ENCODE data around the gene IKZF3. TPM values are rescaled to one million over a fixed set of nuclear protein-coding genes. Genes with fewer than 3 reads are reported as not detected.
A peak's percentile ranks its signal among the peaks of the same experiment; 100 is the strongest.

The IKZF3 gene
- total and polyA plus RNA-seq, 4 donors: 1.0 to 3.9 (median 2.6) TPM

GRCh38 chr17:39755554-39756379 is 108.3 kb downstream of the IKZF3 start:
- no peaks in the 10 kb centered on the region for H3K36me3 ChIP-seq (ENCODE audit: control insufficient read depth in 4 of 4, insufficient read depth in 4 of 4, low read length in 4 of 4)
- H3K9ac ChIP-seq (ENCODE audit: insufficient read depth in 1 of 2, low read length in 2 of 2): no peak overlapping the region

GRCh38 chr17:39754958-39755553 is 109.1 kb downstream of the IKZF3 start:
- ATAC-seq (ENCODE audit: insufficient read depth, low FRiP score) (peak; percentile 1), DNase-seq (peak; percentile 26 to 38 (median 32))
- Histone ChIP-seq H3K9ac (ENCODE audit: insufficient read depth in 1 of 2, low read length in 2 of 2) (peak overlapping the region in 1 of 2 donors; percentile 37), H3K27me3 (ENCODE audit: control insufficient read depth in 3 of 3, insufficient read depth in 3 of 3, low read length in 2 of 3) (no peaks in the 10 kb centered on the region), H3K27ac (ENCODE audit: low read depth in 1 of 2, low read length in 1 of 2) (peak overlapping the region; percentile 82 to 97), H3K36me3 (ENCODE audit: control insufficient read depth in 4 of 4, insufficient read depth in 4 of 4, low read length in 4 of 4) (no peaks in the 10 kb centered on the region), H3K4me3 (no peak overlapping the region), H3K9me3 (ENCODE audit: control insufficient read depth in 4 of 4, insufficient read depth in 3 of 4, low read length in 3 of 4) (no peaks in the 10 kb centered on the region), H3K4me1 (ENCODE audit: control insufficient read depth in 5 of 5, insufficient read depth in 5 of 5, low read length in 5 of 5) (peaks cover 0 to 19% (median 0%) of the 10 kb centered on the region in 5 donors)
- 32 to 40% methylated on average over 21 of the region's 21 CpGs for WGBS, 2 donors
- TF ChIP-seq CTCF (IDR thresholded peaks at IDR 0.05; ENCODE audit: control extremely low read depth, extremely low read depth): no peak

More at GRCh38 chr17:39755554-39756379, 108.3 kb downstream of the IKZF3 start:
- ATAC-seq (ENCODE audit: insufficient read depth, low FRiP score) (no peak), DNase-seq (no peak)
- Histone ChIP-seq H3K27ac (ENCODE audit: low read depth in 1 of 2, low read length in 1 of 2) (peak overlapping the region in 1 of 2 donors; percentile 97), H3K27me3 (ENCODE audit: control insufficient read depth in 3 of 3, insufficient read depth in 3 of 3, low read length in 2 of 3) (no peaks in the 10 kb centered on the region), H3K9me3 (ENCODE audit: control insufficient read depth in 4 of 4, insufficient read depth in 3 of 4, low read length in 3 of 4) (no peaks in the 10 kb centered on the region), H3K4me1 (ENCODE audit: control insufficient read depth in 5 of 5, insufficient read depth in 5 of 5, low read length in 5 of 5) (peaks cover 0 to 19% (median 0%) of the 10 kb centered on the region in 5 donors), H3K4me3 (no peak overlapping the region)
- WGBS, 2 donors: 55 to 60% methylated on average over 18 of the region's 18 CpGs
- TF ChIP-seq CTCF (IDR thresholded peaks at IDR 0.05; ENCODE audit: control extremely low read depth, extremely low read depth): no peak

GRCh38 chr17:39754161-39754957 is 109.8 kb downstream of the IKZF3 start:
- TF ChIP-seq CTCF (IDR thresholded peaks at IDR 0.05; ENCODE audit: control extremely low read depth, extremely low read depth): peak; percentile 90
- 0 to 1% methylated on average over 64 to 91 of the region's 91 CpGs for WGBS, 2 donors
- DNase-seq: peak; percentile 90 to 95 (median 94)
- peak overlapping the region; percentile 82 to 97 for H3K27ac ChIP-seq (ENCODE audit: low read depth in 1 of 2, low read length in 1 of 2)
- H3K9ac ChIP-seq (ENCODE audit: insufficient read depth in 1 of 2, low read length in 2 of 2): peak overlapping the region; percentile 37 to 74
- peak; percentile 93 for ATAC-seq (ENCODE audit: insufficient read depth, low FRiP score)
- peak overlapping the region; percentile 45 for H3K4me3 ChIP-seq
- no peaks in the 10 kb centered on the region for H3K9me3 ChIP-seq (ENCODE audit: control insufficient read depth in 4 of 4, insufficient read depth in 3 of 4, low read length in 3 of 4)
- H3K36me3 ChIP-seq (ENCODE audit: control insufficient read depth in 4 of 4, insufficient read depth in 4 of 4, low read length in 4 of 4): no peaks in the 10 kb centered on the region
- H3K27me3 ChIP-seq (ENCODE audit: control insufficient read depth in 3 of 3, insufficient read depth in 3 of 3, low read length in 2 of 3): no peaks in the 10 kb centered on the region
- peaks cover 0 to 19% (median 0%) of the 10 kb centered on the region in 5 donors for H3K4me1 ChIP-seq (ENCODE audit: control insufficient read depth in 5 of 5, insufficient read depth in 5 of 5, low read length in 5 of 5)
